Panc1 (cell line): ENCODE measurements around the gene PLA2G5. TPM values are rescaled to one million over a fixed set of nuclear protein-coding genes. Genes with fewer than 3 reads are reported as not detected.

Source experiments
- ATAC-seq: fragments of 200-7000 bp; cut with Tn5 transposase; 2 replicates; pipeline ENCODE4 v1.9.1; 2020; ENCODE audit warnings: mild to moderate bottlenecking, moderate library complexity
- BruUV-seq: library from RNA; stranded (reverse); fragments of 400-500 nt; replicated peaks from 2 replicates; lab custom pipeline; 2021; lab: Mats Ljungman, UMichigan
- CTCF ChIA-PET: fragments of 300-600 bp; sonication (Branson Sonifier 250); formaldehyde crosslinking; loops from one replicate; lab custom pipeline; 2022; ENCODE audit warnings: antibody characterized with exemption; lab: Charles Lee
- POLR2A ChIA-PET: fragments of 300-600 bp; sonication (Branson Sonifier 250); formaldehyde crosslinking; loops from one replicate; lab custom pipeline; 2022; ENCODE audit warnings: antibody characterized with exemption; lab: Charles Lee
- DNase-seq: peaks from one replicate; pipeline ENCODE4 v3.0.0-alpha.2; 2010; ENCODE audit warnings: low read depth, low spot score
- H3K27ac ChIP-seq: 2 replicates; pipeline ENCODE4 v1.5.1; 2011; ENCODE audit warnings: mild to moderate bottlenecking, low read length, inconsistent platforms
- H3K27me3 ChIP-seq: fragments of 200-500 bp; sonication (Bioruptor generic); 2 replicates; pipeline ENCODE4 v1.6.0; 2014; ENCODE audit warnings: low read length, inconsistent platforms; ENCODE audit not compliant: control insufficient read depth, insufficient read depth
- H3K36me3 ChIP-seq: fragments of 200-500 bp; sonication (Bioruptor generic); 2 replicates; pipeline ENCODE4 v1.5.1; 2014; ENCODE audit warnings: inconsistent platforms, mild to moderate bottlenecking, low read length, moderate library complexity; ENCODE audit not compliant: control insufficient read depth, insufficient read depth
- H3K4me1 ChIP-seq: 2 replicates; pipeline ENCODE4 v1.5.1; 2011; ENCODE audit warnings: inconsistent platforms, mild to moderate bottlenecking, low read length, moderate library complexity; ENCODE audit not compliant: control insufficient read depth, insufficient read depth
- H3K4me3 ChIP-seq, 2 experiments: 2 replicates each; pipeline ENCODE4 v1.5.1; 2011 to 2012; ENCODE audit warnings: low read depth in 2 of 2, low read length in 2 of 2, mild to moderate bottlenecking in 2 of 2, inconsistent platforms in 1 of 2, moderate library complexity in 1 of 2
- H3K9me3 ChIP-seq: fragments of 200-500 bp; sonication (Bioruptor generic); 2 replicates; pipeline ENCODE4 v1.5.1; 2014; ENCODE audit warnings: low read depth, mild to moderate bottlenecking, inconsistent platforms, low read length, moderate library complexity; ENCODE audit not compliant: control insufficient read depth, insufficient read depth
- CTCF ChIP-seq: fragments of 450-650 bp; IDR thresholded peaks from 2 replicates; pipeline ENCODE4 v1.5.1; 2017; ENCODE audit warnings: mild to moderate bottlenecking
- POLR2AphosphoS5 ChIP-seq: IDR thresholded peaks from 2 replicates; pipeline ENCODE4 v1.6.1; 2012; ENCODE audit warnings: mild to moderate bottlenecking, low read depth, low read length, moderate library complexity
- REST ChIP-seq, 2 experiments: IDR thresholded peaks; 2 replicates each; pipeline ENCODE4 v1.6.1; 2011 to 2012; ENCODE audit warnings: low read depth in 2 of 2, control low read depth in 1 of 2, low read length in 1 of 2, mild to moderate bottlenecking in 1 of 2, moderate library complexity in 1 of 2; ENCODE audit not compliant: insufficient read depth in 1 of 2
- SIN3A ChIP-seq: IDR thresholded peaks from 2 replicates; pipeline ENCODE4 v1.6.1; 2012; ENCODE audit warnings: low read depth, mild to moderate bottlenecking, low read length, moderate library complexity, borderline replicate concordance; ENCODE audit not compliant: insufficient read depth
- TCF7L2 ChIP-seq: IDR thresholded peaks from 2 replicates; pipeline ENCODE4 v1.6.1; 2011; ENCODE audit warnings: mild to moderate bottlenecking, low read depth, low read length, inconsistent platforms
- in situ Hi-C: cut with HindIII; loops from 2 replicates; pipeline ENCODE4 v1.10.0; 2016; ENCODE audit warnings: low sequenced_read_pairs, low pct_unique_long_range_greater_than_20kb
- intact Hi-C: fragments of 100-400 bp; cut with micrococcal nuclease; formaldehyde crosslinking; loops from one replicate; pipeline ENCODE4 v1.10.0; 2022; ENCODE audit not compliant: unreplicated experiment
- total RNA-seq: library from RNA; stranded (reverse); gene quantifications from one replicate; pipeline ENCODE4 v1.2.1, GENCODE V29; 2021; ENCODE audit not compliant: unreplicated experiment

The PLA2G5 gene
- total RNA-seq, 1 experiment from 2014 or later = not detected

GRCh38 chr1:20102875-20103274 lies 32.9 kb downstream of the PLA2G5 start:
- no peak overlapping the region for H3K27ac ChIP-seq
- no peaks in the 10 kb centered on the region for H3K36me3 ChIP-seq
- DNase-seq (no peak), ATAC-seq (no peak)
- H3K9me3 ChIP-seq = no peaks in the 10 kb centered on the region
- in situ Hi-C loops = no loop called here
- intact Hi-C loops = no loop called here
- peaks cover 4% of the 10 kb centered on the region; the same call in 1 of the 2 replicates for H3K27me3 ChIP-seq
- no peak for TF ChIP-seq SIN3A
- no peak for TF ChIP-seq TCF7L2
- no peak for TF ChIP-seq CTCF
- no peak for TF ChIP-seq POLR2AphosphoS5
- TF ChIP-seq REST (IDR thresholded peaks at IDR 0.05; ENCODE audit: insufficient read depth in 1 of 2, low read depth in 2 of 2, low read length in 1 of 2) = no peak
- no TSS peak for BruUV-seq
- ChIA-PET POLR2A (no interaction called here), CTCF (no interaction called here)
- H3K4me3 ChIP-seq = no peak overlapping the region
- H3K4me1 ChIP-seq = no peaks in the 10 kb centered on the region

GRCh38 chr1:20105856-20106255 lies 35.9 kb downstream of the PLA2G5 start:
- DNase-seq (no peak), ATAC-seq (no peak)
- BruUV-seq = no TSS peak
- intact Hi-C loops = no loop called here
- TF ChIP-seq CTCF = no peak
- no peak for TF ChIP-seq TCF7L2
- TF ChIP-seq POLR2AphosphoS5 = no peak
- no peak for TF ChIP-seq REST (IDR thresholded peaks at IDR 0.05; ENCODE audit: insufficient read depth in 1 of 2, low read depth in 2 of 2, low read length in 1 of 2)
- no peak for TF ChIP-seq SIN3A
- peaks cover 4% of the 10 kb centered on the region; the same call in 1 of the 2 replicates for H3K27me3 ChIP-seq
- POLR2A ChIA-PET = no interaction called here
- no peak overlapping the region for H3K4me3 ChIP-seq
- H3K27ac ChIP-seq = no peak overlapping the region
- CTCF ChIA-PET = no interaction called here
- no peaks in the 10 kb centered on the region for H3K36me3 ChIP-seq
- in situ Hi-C loops = no loop called here
- H3K9me3 ChIP-seq = no peaks in the 10 kb centered on the region
- H3K4me1 ChIP-seq = no peaks in the 10 kb centered on the region
